Measurements from ENCODE around the gene AKAP11. TPM values are rescaled to one million over a fixed set of nuclear protein-coding genes. Genes with fewer than 3 reads are reported as not detected.

The AKAP11 gene
- total RNA-seq, 1 donor from 2014 or later = 31.5 TPM

DNA sequence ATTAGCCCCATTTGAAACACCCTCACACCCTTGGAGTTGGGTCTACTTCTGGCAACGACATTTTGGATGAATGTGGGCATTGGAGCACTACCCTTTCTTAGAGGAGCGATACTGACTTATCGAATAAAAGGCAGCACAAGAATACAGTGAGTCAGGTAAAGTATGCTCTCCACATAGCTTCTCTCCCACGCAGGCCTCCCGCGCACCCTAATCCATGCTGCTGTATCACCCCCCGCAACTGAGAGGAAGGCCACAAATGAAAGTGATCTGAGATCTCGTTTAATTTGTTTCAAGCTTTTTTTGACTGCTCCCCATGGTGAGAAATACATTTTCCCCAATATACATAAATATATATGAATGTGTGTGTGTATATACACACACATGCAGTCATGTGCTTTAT is 25.4 kb upstream of the AKAP11 start:
- H3K27ac ChIP-seq = no peak overlapping the region
- no peaks in the 10 kb centered on the region for H4K20me1 ChIP-seq (ENCODE audit: low read depth)
- H3K27me3 ChIP-seq = no peaks in the 10 kb centered on the region
- Mint-ChIP-seq H3K36me3 (peaks cover 5% of the 10 kb centered on the region), H3K9me3 (no peaks in the 10 kb centered on the region), H3K4me1 (no peaks in the 10 kb centered on the region), H3K4me3 (no peak overlapping the region), H3K27ac (no peak overlapping the region), H3K27me3 (ENCODE audit: insufficient read depth, low read depth) (no peaks in the 10 kb centered on the region)
- no peak overlapping the region for H3K4me3 ChIP-seq
- no peak overlapping the region for H3K9ac ChIP-seq
- TF ChIP-seq EZH2 (IDR thresholded peaks at IDR 0.05) (no peak), EZH2phosphoT487 (IDR thresholded peaks at IDR 0.05) (no peak)
- H3K79me2 ChIP-seq (ENCODE audit: low read depth) = no peaks in the 10 kb centered on the region
- H3K36me3 ChIP-seq = no peaks in the 10 kb centered on the region
- no peaks in the 10 kb centered on the region for H3K4me1 ChIP-seq
- no peak overlapping the region for H3K4me2 ChIP-seq
- DNase-seq (ENCODE audit: low spot score) = no peak
- no peaks in the 10 kb centered on the region for H3F3A ChIP-seq (ENCODE audit: low read depth)
- H2AFZ ChIP-seq (replicated peaks) = no peak overlapping the region
- H3K9me3 ChIP-seq (ENCODE audit: low read depth) = no peaks in the 10 kb centered on the region

DNA sequence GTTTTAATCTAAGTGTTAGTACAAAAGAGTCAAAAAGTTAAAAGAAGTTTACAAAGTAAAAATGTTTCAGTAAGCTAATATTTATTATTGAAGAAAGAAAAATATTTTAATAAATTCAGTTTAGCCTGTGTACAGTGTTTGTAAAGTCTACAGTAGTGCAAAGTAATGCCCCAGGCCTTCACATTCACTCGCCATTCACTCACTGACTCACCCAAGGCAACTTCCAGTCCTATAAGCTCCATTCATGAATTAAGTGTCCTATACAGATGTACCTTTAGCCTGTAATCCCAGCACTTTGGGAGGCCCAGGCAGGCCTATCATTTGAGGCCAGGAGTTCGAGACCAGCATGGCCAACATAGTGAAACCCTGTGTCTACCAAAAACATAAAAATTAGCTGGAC is 24.1 kb upstream of the AKAP11 start:
- H3K9me3 ChIP-seq (ENCODE audit: low read depth) = no peaks in the 10 kb centered on the region
- no peak overlapping the region for H3K27ac ChIP-seq
- no peaks in the 10 kb centered on the region for H3K9me3 Mint-ChIP-seq
- H3K27me3 ChIP-seq = no peaks in the 10 kb centered on the region
- no peaks in the 10 kb centered on the region for H3K4me1 ChIP-seq
- H3F3A ChIP-seq (ENCODE audit: low read depth) = no peaks in the 10 kb centered on the region
- no peaks in the 10 kb centered on the region for H3K36me3 ChIP-seq
- TF ChIP-seq, protein P1, sequence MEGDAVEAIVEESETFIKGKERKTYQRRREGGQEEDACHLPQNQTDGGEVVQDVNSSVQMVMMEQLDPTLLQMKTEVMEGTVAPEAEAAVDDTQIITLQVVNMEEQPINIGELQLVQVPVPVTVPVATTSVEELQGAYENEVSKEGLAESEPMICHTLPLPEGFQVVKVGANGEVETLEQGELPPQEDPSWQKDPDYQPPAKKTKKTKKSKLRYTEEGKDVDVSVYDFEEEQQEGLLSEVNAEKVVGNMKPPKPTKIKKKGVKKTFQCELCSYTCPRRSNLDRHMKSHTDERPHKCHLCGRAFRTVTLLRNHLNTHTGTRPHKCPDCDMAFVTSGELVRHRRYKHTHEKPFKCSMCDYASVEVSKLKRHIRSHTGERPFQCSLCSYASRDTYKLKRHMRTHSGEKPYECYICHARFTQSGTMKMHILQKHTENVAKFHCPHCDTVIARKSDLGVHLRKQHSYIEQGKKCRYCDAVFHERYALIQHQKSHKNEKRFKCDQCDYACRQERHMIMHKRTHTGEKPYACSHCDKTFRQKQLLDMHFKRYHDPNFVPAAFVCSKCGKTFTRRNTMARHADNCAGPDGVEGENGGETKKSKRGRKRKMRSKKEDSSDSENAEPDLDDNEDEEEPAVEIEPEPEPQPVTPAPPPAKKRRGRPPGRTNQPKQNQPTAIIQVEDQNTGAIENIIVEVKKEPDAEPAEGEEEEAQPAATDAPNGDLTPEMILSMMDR (IDR thresholded peaks at IDR 0.05) = no peak
- no peak for TF ChIP-seq EZH2phosphoT487 (IDR thresholded peaks at IDR 0.05)
- TF ChIP-seq EZH2 (IDR thresholded peaks at IDR 0.05) = no peak
- H3K9ac ChIP-seq = no peak overlapping the region
- H4K20me1 ChIP-seq (ENCODE audit: low read depth) = no peaks in the 10 kb centered on the region
- H3K27me3 Mint-ChIP-seq (ENCODE audit: insufficient read depth, low read depth) = no peaks in the 10 kb centered on the region
- H3K4me3 Mint-ChIP-seq = no peak overlapping the region
- no peaks in the 10 kb centered on the region for H3K4me1 Mint-ChIP-seq
- no peak overlapping the region for H3K4me2 ChIP-seq
- no peaks in the 10 kb centered on the region for H3K79me2 ChIP-seq (ENCODE audit: low read depth)
- no peak overlapping the region for H3K27ac Mint-ChIP-seq
- H3K4me3 ChIP-seq = no peak overlapping the region
- H2AFZ ChIP-seq (replicated peaks) = no peak overlapping the region
- peaks cover 2% of the 10 kb centered on the region for H3K36me3 Mint-ChIP-seq
- DNase-seq (ENCODE audit: low spot score) = no peak

DNA sequence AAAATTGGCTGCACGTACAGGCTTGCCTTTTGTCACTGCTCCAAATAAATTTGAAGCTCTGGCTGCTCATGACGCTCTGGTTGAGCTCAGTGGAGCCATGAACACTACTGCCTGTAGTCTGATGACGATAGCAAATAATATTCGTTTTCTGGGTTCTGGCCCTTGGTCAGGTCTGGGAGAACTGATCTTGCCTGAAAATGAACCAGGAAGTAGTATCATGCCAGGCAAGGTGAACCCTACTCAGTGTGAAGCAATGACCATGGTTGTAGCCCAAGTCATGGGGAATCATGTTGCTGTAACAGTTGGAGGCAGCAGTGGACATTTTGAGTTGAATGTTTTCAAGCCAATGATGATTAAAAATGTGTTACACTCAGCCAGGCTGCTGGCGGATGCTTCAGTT is 16.1 kb upstream of the AKAP11 start:
- Histone ChIP-seq H3K4me3 (no peak overlapping the region), H3K9me3 (ENCODE audit: low read depth) (no peaks in the 10 kb centered on the region), H4K20me1 (ENCODE audit: low read depth) (no peaks in the 10 kb centered on the region), H3K36me3 (no peaks in the 10 kb centered on the region), H3K4me2 (no peak overlapping the region), H3K4me1 (no peaks in the 10 kb centered on the region), H3F3A (ENCODE audit: low read depth) (no peaks in the 10 kb centered on the region), H3K9ac (no peak overlapping the region), H3K79me2 (ENCODE audit: low read depth) (no peaks in the 10 kb centered on the region), H3K27ac (no peak overlapping the region), H3K27me3 (no peaks in the 10 kb centered on the region), H2AFZ (replicated peaks) (no peak overlapping the region)
- no peak for TF ChIP-seq EZH2 (IDR thresholded peaks at IDR 0.05)
- no peak for TF ChIP-seq EZH2phosphoT487 (IDR thresholded peaks at IDR 0.05)
- TF ChIP-seq, protein P1 (IDR thresholded peaks at IDR 0.05) = no peak
- H3K4me1 Mint-ChIP-seq = no peaks in the 10 kb centered on the region
- no peak for DNase-seq (ENCODE audit: low spot score)
- H3K27ac Mint-ChIP-seq = no peak overlapping the region
- peaks cover 2% of the 10 kb centered on the region for H3K27me3 Mint-ChIP-seq (ENCODE audit: insufficient read depth, low read depth)
- peaks cover 3% of the 10 kb centered on the region for H3K9me3 Mint-ChIP-seq
- no peak overlapping the region for H3K4me3 Mint-ChIP-seq
- H3K36me3 Mint-ChIP-seq = no peaks in the 10 kb centered on the region

- H3K4me1 Mint-ChIP-seq = no peaks in the 10 kb centered on the region
- H3K4me2 ChIP-seq = no peak overlapping the region
- no peak for DNase-seq (ENCODE audit: low spot score)
- no peaks in the 10 kb centered on the region for H3K9me3 ChIP-seq (ENCODE audit: low read depth)
- H3K27me3 ChIP-seq = no peaks in the 10 kb centered on the region
- no peak overlapping the region for H3K4me3 ChIP-seq
- TF ChIP-seq EZH2phosphoT487 (IDR thresholded peaks at IDR 0.05) (no peak), EZH2 (IDR thresholded peaks at IDR 0.05) (no peak)
- TF ChIP-seq, protein P1 (IDR thresholded peaks at IDR 0.05) = no peak
- H3K9ac ChIP-seq = no peak overlapping the region
- H3K9me3 Mint-ChIP-seq = peaks cover 6% of the 10 kb centered on the region
- H3K27ac Mint-ChIP-seq = no peak overlapping the region
- H3K27me3 Mint-ChIP-seq (ENCODE audit: insufficient read depth, low read depth) = peaks cover 4% of the 10 kb centered on the region
- no peak overlapping the region for H3K27ac ChIP-seq
- no peaks in the 10 kb centered on the region for H3K36me3 ChIP-seq
- no peaks in the 10 kb centered on the region for H3K36me3 Mint-ChIP-seq
- H3K4me1 ChIP-seq = no peaks in the 10 kb centered on the region
- no peaks in the 10 kb centered on the region for H3K79me2 ChIP-seq (ENCODE audit: low read depth)
- no peak overlapping the region for H3K4me3 Mint-ChIP-seq
- no peaks in the 10 kb centered on the region for H3F3A ChIP-seq (ENCODE audit: low read depth)
- H2AFZ ChIP-seq (replicated peaks) = peak overlapping the region; percentile 67
- no peaks in the 10 kb centered on the region for H4K20me1 ChIP-seq (ENCODE audit: low read depth)
Observed at GRCh38 chr13:42258747-42259146, 13.2 kb upstream of the AKAP11 start.

Measured in neural progenitor cell (in vitro differentiated cells).